Stomach (tissue), 9 donors: ENCODE measurements around the gene GFM2. TPM values are rescaled to one million over a fixed set of nuclear protein-coding genes. Genes with fewer than 3 reads are reported as not detected.
A peak's percentile ranks its signal among the peaks of the same experiment; 100 is the strongest.

ENCODE experiments used
- DNase-seq, 2 donors: peaks; one replicate each; pipeline versions ENCODE4 v3.0.0 to v3.0.0-alpha.2; 2013 to 2019
- H3K27ac ChIP-seq, 5 donors: fragments of 200-600 bp in 4 of 5; sonication (generic) in 4 of 5; one replicate each; pipeline ENCODE4 v1.5.1; 2013 to 2019; ENCODE audit warnings: mild to moderate bottlenecking in 1 of 5, moderate library complexity in 1 of 5
- H3K27me3 ChIP-seq, 3 donors: fragments of 200-600 bp; sonication (generic); one replicate each; pipeline ENCODE4 v1.5.1; 2017 to 2019; ENCODE audit warnings: mixed run types in 1 of 3
- H3K36me3 ChIP-seq, 4 donors: fragments of 200-600 bp; sonication (generic); 1 replicate in 3 of 4; 2 replicates in 1 of 4; pipeline ENCODE4 v1.5.1; 2016 to 2019
- H3K4me1 ChIP-seq, 4 donors: fragments of 200-600 bp; sonication (generic); one replicate each; pipeline ENCODE4 v1.5.1; 2016 to 2019
- H3K4me3 ChIP-seq, 4 donors: fragments of 200-600 bp; sonication (generic) in 3 of 4; one replicate each; pipeline ENCODE4 v1.5.1; 2016 to 2019; ENCODE audit warnings: mild to moderate bottlenecking in 1 of 4
- H3K9me3 ChIP-seq, 4 donors: fragments of 200-600 bp; sonication (generic); one replicate each; pipeline ENCODE4 v1.5.1; 2016 to 2019
- CTCF ChIP-seq, 7 experiments: fragments of 450-650 bp in 4 of 7; fragments of 200-600 bp in 3 of 7; sonication (generic) in 3 of 7; IDR thresholded peaks; one replicate each; pipeline ENCODE4 v1.5.1; 2016 to 2019; ENCODE audit warnings: antibody characterized with exemption in 7 of 7, control low read depth in 2 of 7, mild to moderate bottlenecking in 1 of 7
- EP300 ChIP-seq: sonication (generic); formaldehyde crosslinking; IDR thresholded peaks from one replicate; pipeline ENCODE4 v1.6.1; 2017; ENCODE audit warnings: antibody characterized with exemption
- POLR2A ChIP-seq, 4 donors: fragments of 450-650 bp; IDR thresholded peaks; one replicate each; pipeline ENCODE4 v1.6.1; 2016; ENCODE audit warnings: antibody characterized with exemption in 4 of 4, control low read depth in 2 of 4, mild to moderate bottlenecking in 1 of 4, moderate library complexity in 1 of 4
- POLR2AphosphoS5 ChIP-seq, 3 donors: sonication (generic); formaldehyde crosslinking; IDR thresholded peaks; one replicate each; pipeline ENCODE4 v1.6.1; 2016; ENCODE audit warnings: antibody characterized with exemption in 3 of 3
- WGBS, 5 donors: extraction: QIAGEN DNeasy Blood & Tissue Kit in 3 of 5; methylation state at CpG; one replicate each; pipeline versions ENCODE4 v1.1.5 to v1.1.7; 2013 to 2018; 5-methylcytosine and 5-hydroxymethylcytosine counted together
- intact Hi-C: fragments of 100-400 bp; cut with DNase I; formaldehyde crosslinking; loops from one replicate; pipeline ENCODE4 v1.15.1; 2023; ENCODE audit warnings: low total_unique reads
- polyA plus RNA-seq, 3 donors: library from polyadenylated mRNA; stranded (reverse); fragments of 200-250 nt; gene quantifications; one replicate each; pipeline ENCODE4 v1.2.3, GENCODE V29; 2013
- total RNA-seq, 5 donors: library from RNA; depleted of rRNA; stranded (reverse); fragments of >200 nt; gene quantifications; one replicate each; pipeline versions ENCODE4 v1.1.0 to v1.2.3, GENCODE V29; 2014 to 2016
- donor health status: healthy with polysubstance abuse.
- donor health status: Bipolar disorder and iron deficiency.
- donor health status: healthy.

The GFM2 gene
- total and polyA plus RNA-seq, 8 donors, result 2.9 to 48.3 (median 15.0) TPM

GRCh38 chr5:74693191-74693590 is 73.7 kb downstream of the GFM2 start:
- Histone ChIP-seq H3K36me3 (peaks cover 38 to 93% (median 90%) of the 10 kb centered on the region in 4 donors), H3K27ac (no peak overlapping the region), H3K4me3 (no peak overlapping the region), H3K27me3 (no peaks in the 10 kb centered on the region), H3K4me1 (no peaks in the 10 kb centered on the region), H3K9me3 (no peaks in the 10 kb centered on the region)
- intact Hi-C loops, result no loop called here
- WGBS, 5 donors, result 93 to 97% (median 95%) methylated on average over 4 of the region's 4 CpGs
- no peak for DNase-seq
- TF ChIP-seq EP300, result no peak

- intact Hi-C loops, result no loop called here
- no peak overlapping the region for H3K27ac ChIP-seq
- WGBS, 5 donors, result 74 to 80% (median 75%) methylated on average over 5 of the region's 5 CpGs
- no peaks in the 10 kb centered on the region for H3K9me3 ChIP-seq
- no peak for TF ChIP-seq CTCF (IDR thresholded peaks at IDR 0.05)
- TF ChIP-seq EP300, result no peak
- TF ChIP-seq POLR2A (IDR thresholded peaks at IDR 0.05), result no peak
- peaks cover 18 to 24% (median 23%) of the 10 kb centered on the region in 4 donors for H3K4me1 ChIP-seq
- H3K27me3 ChIP-seq, result no peaks in the 10 kb centered on the region
- DNase-seq, result no peak
- H3K4me3 ChIP-seq, result peak overlapping the region in 1 of 4 donors; percentile 80
- peaks cover 8 to 35% (median 29%) of the 10 kb centered on the region in 4 donors for H3K36me3 ChIP-seq
Measured at GRCh38 chr5:74686962-74687751, 79.8 kb downstream of the GFM2 start.

- TF ChIP-seq CTCF (IDR thresholded peaks at IDR 0.05) (no peak), POLR2AphosphoS5 (IDR thresholded peaks at IDR 0.05) (no peak), EP300 (no peak), POLR2A (IDR thresholded peaks at IDR 0.05) (no peak)
- H3K9me3 ChIP-seq, result no peaks in the 10 kb centered on the region
- peaks cover 18 to 24% (median 23%) of the 10 kb centered on the region in 4 donors for H3K4me1 ChIP-seq
- WGBS, 5 donors, result 16 to 44% (median 35%) methylated on average over 6 to 10 of the region's 10 CpGs
- peak overlapping the region; percentile 84 to 95 (median 91) for H3K27ac ChIP-seq
- H3K27me3 ChIP-seq, result no peaks in the 10 kb centered on the region
- peak in 1 of 2 donors; percentile 40 for DNase-seq
- H3K36me3 ChIP-seq, result peaks cover 8 to 24% (median 20%) of the 10 kb centered on the region in 4 donors
- intact Hi-C loops, result no loop called here
- H3K4me3 ChIP-seq, result peak overlapping the region; percentile 73 to 90 (median 84)
Measured at GRCh38 chr5:74685979-74686631, 80.8 kb downstream of the GFM2 start.

GRCh38 chr5:74684900-74685851 is 81.7 kb downstream of the GFM2 start, which contains the start of gene HEXB:
Gene HEXB, plus strand, starts transcription at chr5:74685233. Its CDS starts 28 bp downstream, at chr5:74685261.
- no peaks in the 10 kb centered on the region for H3K9me3 ChIP-seq
- H3K4me1 ChIP-seq, result peaks cover 18 to 24% (median 23%) of the 10 kb centered on the region in 4 donors
- WGBS, 5 donors, result 1 to 8% (median 4%) methylated on average over 32 to 78 of the region's 78 CpGs
- peak within 1 kb of the TSS; percentile 73 to 90 (median 84) for H3K4me3 ChIP-seq
- TF ChIP-seq POLR2A (IDR thresholded peaks at IDR 0.05), result peak in 1 of 4 donors; percentile 67
- no peak for TF ChIP-seq CTCF (IDR thresholded peaks at IDR 0.05)
- peak; percentile 56 to 94 (median 92) for TF ChIP-seq POLR2AphosphoS5 (IDR thresholded peaks at IDR 0.05)
- TF ChIP-seq EP300, result no peak
- peak; percentile 94 to 96 for DNase-seq
- intact Hi-C loops, result no loop called here
- H3K27me3 ChIP-seq, result no peaks in the 10 kb centered on the region
- peak within 1 kb of the TSS; percentile 84 to 95 (median 91) for H3K27ac ChIP-seq
- H3K36me3 ChIP-seq, result peaks cover 8 to 15% (median 11%) of the 10 kb centered on the region in 4 donors
